HEK293T (cell line): ENCODE measurements around the gene ARHGAP21.

Source experiments
- BHLHE40 ChIP-seq: fragments of 450-650 bp; IDR thresholded peaks from 2 replicates; pipeline ENCODE4 v1.6.1; 2016; ENCODE audit warnings: mild to moderate bottlenecking, moderate library complexity, borderline replicate concordance
- ELF4 ChIP-seq: fragments of 450-650 bp; IDR thresholded peaks from 2 replicates; pipeline ENCODE4 v1.6.1; 2017; ENCODE audit warnings: antibody characterized with exemption
- HDGF ChIP-seq: fragments of 450-650 bp; IDR thresholded peaks from 2 replicates; pipeline ENCODE4 v1.6.1; 2017; ENCODE audit warnings: antibody characterized with exemption, borderline replicate concordance
- LEF1 ChIP-seq: fragments of 450-650 bp; IDR thresholded peaks from 2 replicates; pipeline ENCODE4 v1.6.1; 2017; ENCODE audit warnings: mild to moderate bottlenecking, borderline replicate concordance
- NFRKB ChIP-seq: fragments of 450-650 bp; IDR thresholded peaks from 2 replicates; pipeline ENCODE4 v1.6.1; 2016; ENCODE audit warnings: mild to moderate bottlenecking, moderate library complexity
- SP1 ChIP-seq: fragments of 450-650 bp; IDR thresholded peaks from 2 replicates; pipeline ENCODE4 v1.6.1; 2017
- SUZ12 ChIP-seq: fragments of 450-650 bp; IDR thresholded peaks from 2 replicates; pipeline ENCODE4 v1.6.1; 2016; ENCODE audit warnings: mild to moderate bottlenecking
- ZNF384 ChIP-seq: fragments of 450-650 bp; IDR thresholded peaks from 2 replicates; pipeline ENCODE4 v1.6.1; 2016
- TF ChIP-seq, protein P1 (sequence below): fragments of 450-650 bp; IDR thresholded peaks from 2 replicates; pipeline ENCODE4 v1.6.1; 2016

DNA sequence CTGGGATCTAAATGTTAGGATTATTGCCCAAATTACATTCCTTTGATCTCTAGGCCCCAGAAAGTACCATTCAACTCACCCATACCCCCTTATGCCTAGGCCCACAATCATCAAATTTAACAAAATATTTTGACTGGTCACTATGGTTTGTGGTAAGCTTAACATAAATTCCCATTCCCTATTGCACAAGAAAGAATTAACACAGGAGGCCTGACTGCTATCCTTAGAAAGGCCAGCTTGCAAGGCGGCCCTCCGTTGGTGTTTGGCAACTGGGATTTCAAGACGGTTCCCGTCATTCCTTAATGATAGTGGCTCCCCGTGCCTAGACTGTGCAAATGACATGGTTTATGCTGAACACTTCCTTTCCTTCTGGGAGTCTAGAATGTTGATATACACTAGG is 29.6 kb downstream of the ARHGAP21 start:
- TF ChIP-seq HDGF (no peak), NFRKB (no peak), SP1 (no peak), ZNF384 (no peak), ELF4 (no peak), LEF1 (no peak), BHLHE40 (no peak), SUZ12 (no peak)
- TF ChIP-seq, protein P1, sequence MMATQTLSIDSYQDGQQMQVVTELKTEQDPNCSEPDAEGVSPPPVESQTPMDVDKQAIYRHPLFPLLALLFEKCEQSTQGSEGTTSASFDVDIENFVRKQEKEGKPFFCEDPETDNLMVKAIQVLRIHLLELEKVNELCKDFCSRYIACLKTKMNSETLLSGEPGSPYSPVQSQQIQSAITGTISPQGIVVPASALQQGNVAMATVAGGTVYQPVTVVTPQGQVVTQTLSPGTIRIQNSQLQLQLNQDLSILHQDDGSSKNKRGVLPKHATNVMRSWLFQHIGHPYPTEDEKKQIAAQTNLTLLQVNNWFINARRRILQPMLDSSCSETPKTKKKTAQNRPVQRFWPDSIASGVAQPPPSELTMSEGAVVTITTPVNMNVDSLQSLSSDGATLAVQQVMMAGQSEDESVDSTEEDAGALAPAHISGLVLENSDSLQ: no peak
